ENCODE data around the gene DLG2.

DNA sequence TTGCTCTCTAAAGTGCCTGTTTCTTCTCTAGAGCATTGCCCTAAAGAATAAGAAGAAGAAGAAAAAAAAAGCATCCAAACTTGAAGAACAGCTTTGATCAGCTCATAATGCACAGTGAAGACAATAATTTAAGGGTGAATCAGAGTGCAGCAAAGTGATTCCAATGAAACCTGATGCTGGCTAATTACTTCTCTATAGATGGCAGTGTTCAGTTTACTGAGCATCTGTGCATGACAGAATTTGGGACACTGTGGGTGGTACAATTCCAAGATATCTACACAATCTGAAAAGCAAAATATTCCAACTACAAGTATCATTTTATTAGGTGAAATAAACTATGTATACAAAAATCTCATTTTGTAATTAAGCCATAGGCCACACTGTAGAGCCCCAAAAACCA, 1890.5 kb downstream of the DLG2 start:
- TF ChIP-seq, protein P1, sequence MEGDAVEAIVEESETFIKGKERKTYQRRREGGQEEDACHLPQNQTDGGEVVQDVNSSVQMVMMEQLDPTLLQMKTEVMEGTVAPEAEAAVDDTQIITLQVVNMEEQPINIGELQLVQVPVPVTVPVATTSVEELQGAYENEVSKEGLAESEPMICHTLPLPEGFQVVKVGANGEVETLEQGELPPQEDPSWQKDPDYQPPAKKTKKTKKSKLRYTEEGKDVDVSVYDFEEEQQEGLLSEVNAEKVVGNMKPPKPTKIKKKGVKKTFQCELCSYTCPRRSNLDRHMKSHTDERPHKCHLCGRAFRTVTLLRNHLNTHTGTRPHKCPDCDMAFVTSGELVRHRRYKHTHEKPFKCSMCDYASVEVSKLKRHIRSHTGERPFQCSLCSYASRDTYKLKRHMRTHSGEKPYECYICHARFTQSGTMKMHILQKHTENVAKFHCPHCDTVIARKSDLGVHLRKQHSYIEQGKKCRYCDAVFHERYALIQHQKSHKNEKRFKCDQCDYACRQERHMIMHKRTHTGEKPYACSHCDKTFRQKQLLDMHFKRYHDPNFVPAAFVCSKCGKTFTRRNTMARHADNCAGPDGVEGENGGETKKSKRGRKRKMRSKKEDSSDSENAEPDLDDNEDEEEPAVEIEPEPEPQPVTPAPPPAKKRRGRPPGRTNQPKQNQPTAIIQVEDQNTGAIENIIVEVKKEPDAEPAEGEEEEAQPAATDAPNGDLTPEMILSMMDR (conservative IDR thresholded peaks at IDR 0.05; ENCODE audit: low read length) = no peak
- no peak for TF ChIP-seq EZH2phosphoT487 (IDR thresholded peaks at IDR 0.05; ENCODE audit: borderline replicate concordance, low read depth, low read length)
